IMR-90 (cell line): ENCODE data around the gene PRSS8.

Experiments
- BHLHE40 ChIP-seq: fragments of 150-350 bp; IDR thresholded peaks from 2 replicates; pipeline ENCODE4 v1.6.1; 2016; ENCODE audit warnings: mild to moderate bottlenecking, low read depth, low read length
- CEBPB ChIP-seq: IDR thresholded peaks from 2 replicates; pipeline ENCODE4 v1.6.1; 2012; ENCODE audit warnings: low read depth, low read length, improper control_type of control experiment
- CTCF ChIP-seq: conservative IDR thresholded peaks from 2 replicates; pipeline ENCODE4 v1.5.1; 2012; ENCODE audit warnings: mild to moderate bottlenecking, low read depth, low read length, improper control_type of control experiment
- ELK1 ChIP-seq: fragments of 150-350 bp; IDR thresholded peaks from 2 replicates; pipeline ENCODE4 v1.6.1; 2016; ENCODE audit warnings: low read depth, mild to moderate bottlenecking, low read length, moderate library complexity, borderline replicate concordance
- FOS ChIP-seq: fragments of 150-350 bp; IDR thresholded peaks from 2 replicates; pipeline ENCODE4 v1.6.1; 2016; ENCODE audit warnings: low read depth, low read length
- MAFK ChIP-seq: IDR thresholded peaks from 2 replicates; pipeline ENCODE4 v1.6.1; 2012; ENCODE audit warnings: low read depth, low read length, improper control_type of control experiment
- MAZ ChIP-seq: IDR thresholded peaks from 2 replicates; pipeline ENCODE4 v1.6.1; 2012; ENCODE audit warnings: low read depth, mild to moderate bottlenecking, low read length, improper control_type of control experiment, moderate library complexity, borderline replicate concordance
- MXI1 ChIP-seq: IDR thresholded peaks from 2 replicates; pipeline ENCODE4 v1.6.1; 2012; ENCODE audit warnings: low read depth, mild to moderate bottlenecking, low read length, moderate library complexity, borderline replicate concordance
- POLR2A ChIP-seq: IDR thresholded peaks from 2 replicates; pipeline ENCODE4 v1.6.1; 2012; ENCODE audit warnings: mild to moderate bottlenecking, low read depth, low read length
- RAD21 ChIP-seq: IDR thresholded peaks from 2 replicates; pipeline ENCODE4 v1.6.1; 2012; ENCODE audit warnings: low read length, improper control_type of control experiment
- RFX5 ChIP-seq: IDR thresholded peaks from 2 replicates; pipeline ENCODE4 v1.8.0; 2012; ENCODE audit warnings: low read depth, mild to moderate bottlenecking, low read length, moderate library complexity
- SMC3 ChIP-seq: fragments of 150-350 bp; IDR thresholded peaks from 2 replicates; pipeline ENCODE4 v1.6.1; 2016; ENCODE audit warnings: low read depth, mild to moderate bottlenecking, antibody characterized with exemption, low read length, moderate library complexity
- USF2 ChIP-seq: fragments of 150-350 bp; IDR thresholded peaks from 2 replicates; pipeline ENCODE4 v1.6.1; 2017; ENCODE audit warnings: mild to moderate bottlenecking, antibody characterized with exemption, low read length, low read depth

- TF ChIP-seq CTCF (no peak), POLR2A (no peak), MXI1 (no peak), RAD21 (no peak), CEBPB (no peak), USF2 (no peak), RFX5 (no peak), FOS (no peak), MAZ (no peak), BHLHE40 (no peak), ELK1 (no peak), MAFK (no peak), SMC3 (no peak)
Observed at GRCh38 chr16:31087481-31087880, 48.0 kb downstream of the PRSS8 start.
